ENCODE results near the gene CRKL.

GRCh38 chr22:20976291-20976877, 59.2 kb downstream of the CRKL start:
- TF ChIP-seq CTCF (IDR thresholded peaks at IDR 0.05) (no peak), POLR2A (IDR thresholded peaks at IDR 0.05) (no peak)
